ENCODE measurements around the gene CACNA1G.

Gene CACNA1G

DNA sequence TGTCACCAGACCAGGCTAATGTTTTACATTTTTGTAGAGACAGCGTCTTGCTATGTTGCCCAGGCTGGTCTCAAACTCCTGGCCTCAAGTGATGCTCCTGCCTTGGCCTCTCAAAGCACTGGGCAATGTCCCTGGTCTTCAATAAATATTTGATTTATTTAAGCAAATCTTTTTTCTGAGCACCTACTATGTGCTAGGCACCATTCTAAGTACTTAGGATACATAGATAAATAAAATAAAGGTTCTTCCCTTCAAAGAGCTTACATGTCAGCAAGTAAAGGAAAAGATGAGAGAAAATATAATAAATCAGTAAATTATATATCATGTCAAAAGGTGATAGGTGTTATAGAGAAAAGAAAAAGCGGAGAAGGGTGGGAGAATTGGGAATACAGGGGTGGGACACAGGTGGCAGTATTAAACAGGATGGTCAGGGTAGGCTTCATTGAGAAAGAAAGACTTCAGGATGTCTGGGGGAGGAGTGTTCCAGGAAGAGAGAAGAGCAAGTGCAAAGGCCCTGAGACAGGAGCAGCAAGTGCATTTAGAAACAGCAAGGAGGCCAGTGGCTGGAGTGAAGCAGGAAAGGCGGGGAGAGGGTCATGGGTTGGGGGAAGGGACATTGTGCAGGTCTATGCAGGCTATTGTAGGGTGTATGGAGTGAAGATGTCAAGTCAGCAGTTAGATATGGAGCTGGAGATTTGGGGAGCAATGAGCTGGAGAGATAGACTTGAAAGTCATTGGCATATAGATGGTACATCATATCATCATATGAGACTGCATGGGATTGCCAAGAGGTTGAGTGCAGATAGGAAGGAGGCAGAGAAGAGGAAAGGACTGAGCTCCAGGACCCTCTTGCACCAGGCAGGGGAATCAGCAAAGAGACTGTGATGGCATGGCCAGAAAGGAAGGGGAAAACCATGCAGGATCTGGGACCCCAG, 85.5 kb downstream of the CACNA1G start:
- Mint-ChIP-seq H3K9me3 (peaks cover 4% of the 10 kb centered on the region), H3K4me3 (no peak overlapping the region), H3K27me3 (ENCODE audit: low read depth) (peaks cover 10% of the 10 kb centered on the region), H3K36me3 (ENCODE audit: low read depth) (no peaks in the 10 kb centered on the region), H3K27ac (no peak overlapping the region), H3K4me1 (peaks cover 10% of the 10 kb centered on the region)
- TF ChIP-seq, protein P1, sequence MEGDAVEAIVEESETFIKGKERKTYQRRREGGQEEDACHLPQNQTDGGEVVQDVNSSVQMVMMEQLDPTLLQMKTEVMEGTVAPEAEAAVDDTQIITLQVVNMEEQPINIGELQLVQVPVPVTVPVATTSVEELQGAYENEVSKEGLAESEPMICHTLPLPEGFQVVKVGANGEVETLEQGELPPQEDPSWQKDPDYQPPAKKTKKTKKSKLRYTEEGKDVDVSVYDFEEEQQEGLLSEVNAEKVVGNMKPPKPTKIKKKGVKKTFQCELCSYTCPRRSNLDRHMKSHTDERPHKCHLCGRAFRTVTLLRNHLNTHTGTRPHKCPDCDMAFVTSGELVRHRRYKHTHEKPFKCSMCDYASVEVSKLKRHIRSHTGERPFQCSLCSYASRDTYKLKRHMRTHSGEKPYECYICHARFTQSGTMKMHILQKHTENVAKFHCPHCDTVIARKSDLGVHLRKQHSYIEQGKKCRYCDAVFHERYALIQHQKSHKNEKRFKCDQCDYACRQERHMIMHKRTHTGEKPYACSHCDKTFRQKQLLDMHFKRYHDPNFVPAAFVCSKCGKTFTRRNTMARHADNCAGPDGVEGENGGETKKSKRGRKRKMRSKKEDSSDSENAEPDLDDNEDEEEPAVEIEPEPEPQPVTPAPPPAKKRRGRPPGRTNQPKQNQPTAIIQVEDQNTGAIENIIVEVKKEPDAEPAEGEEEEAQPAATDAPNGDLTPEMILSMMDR (IDR thresholded peaks at IDR 0.05; ENCODE audit: unreplicated experiment in 3 of 3): no peak

DNA sequence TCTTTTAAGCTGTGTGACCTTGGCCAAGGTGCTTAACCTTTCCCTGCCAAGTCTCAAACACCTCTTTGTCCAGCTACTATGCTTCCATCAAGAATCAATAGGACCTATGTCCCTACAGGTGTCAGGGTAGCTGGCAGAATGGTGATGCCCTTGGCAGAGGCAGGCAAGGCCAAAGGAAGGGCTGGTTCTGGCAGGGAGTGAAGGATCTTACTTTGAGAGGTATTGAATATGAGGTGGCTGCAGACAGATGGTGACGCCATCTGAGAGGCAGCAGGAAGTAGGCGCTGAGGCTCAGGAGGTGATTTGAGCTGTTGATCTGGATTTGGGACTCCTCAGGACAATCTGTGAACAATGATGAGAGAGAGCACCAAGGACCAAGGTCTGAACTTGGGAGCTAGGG, 86.7 kb downstream of the CACNA1G start:
- no peak overlapping the region for H3K27ac Mint-ChIP-seq
- no peaks in the 10 kb centered on the region for H3K36me3 Mint-ChIP-seq (ENCODE audit: low read depth)
- TF ChIP-seq, protein P1 (IDR thresholded peaks at IDR 0.05; ENCODE audit: unreplicated experiment in 3 of 3): no peak
- H3K9me3 Mint-ChIP-seq: peaks cover 9% of the 10 kb centered on the region
- H3K27me3 Mint-ChIP-seq (ENCODE audit: low read depth): peaks cover 3% of the 10 kb centered on the region
- no peaks in the 10 kb centered on the region for H3K4me1 Mint-ChIP-seq
- no peak overlapping the region for H3K4me3 Mint-ChIP-seq

DNA sequence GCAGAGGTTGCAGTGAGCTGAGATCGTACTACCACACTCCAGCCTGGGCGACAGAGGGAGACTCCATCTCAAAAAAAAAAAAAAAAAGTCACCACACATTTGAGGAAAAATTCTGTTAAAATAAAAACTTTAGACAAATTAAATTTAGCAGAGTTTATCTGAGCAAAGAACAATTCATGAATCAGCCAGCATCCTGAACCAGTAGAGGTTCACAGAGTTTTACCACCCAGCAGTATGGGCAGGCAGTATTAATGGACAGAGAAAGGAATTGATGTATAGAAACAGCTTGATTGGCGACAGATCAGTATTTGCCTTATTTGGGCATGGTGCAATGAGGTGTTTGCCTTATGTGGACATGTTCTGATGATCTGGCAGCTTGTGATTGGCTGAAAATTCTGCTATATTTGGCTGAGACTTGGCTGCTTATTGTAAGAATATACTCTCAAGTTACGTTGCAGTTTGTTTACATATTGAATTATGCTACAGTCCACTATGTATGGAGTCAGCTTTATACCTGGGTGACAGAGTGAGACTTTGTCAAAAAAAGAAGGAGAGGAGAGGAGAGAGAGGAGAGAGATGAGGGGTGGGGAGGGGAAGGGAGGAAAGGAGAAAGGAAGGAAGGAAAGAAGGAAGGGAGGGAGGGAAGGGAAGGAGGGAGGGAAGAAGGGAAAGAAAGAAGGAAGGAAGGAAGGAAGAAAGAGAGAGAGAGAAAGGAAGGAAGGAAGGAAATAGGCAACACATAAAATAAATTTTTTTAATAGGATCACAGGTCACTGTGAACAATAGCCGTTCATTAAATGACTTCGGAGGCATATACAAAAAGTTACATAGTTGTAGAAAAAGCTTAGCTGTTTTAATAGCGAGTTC, 88.8 kb downstream of the CACNA1G start:
- Mint-ChIP-seq H3K36me3 (ENCODE audit: low read depth) (no peaks in the 10 kb centered on the region), H3K27ac (no peak overlapping the region), H3K4me1 (no peaks in the 10 kb centered on the region), H3K27me3 (ENCODE audit: low read depth) (no peaks in the 10 kb centered on the region), H3K4me3 (no peak overlapping the region), H3K9me3 (peaks cover 11% of the 10 kb centered on the region)
- TF ChIP-seq, protein P1 (IDR thresholded peaks at IDR 0.05; ENCODE audit: unreplicated experiment in 3 of 3): no peak

DNA sequence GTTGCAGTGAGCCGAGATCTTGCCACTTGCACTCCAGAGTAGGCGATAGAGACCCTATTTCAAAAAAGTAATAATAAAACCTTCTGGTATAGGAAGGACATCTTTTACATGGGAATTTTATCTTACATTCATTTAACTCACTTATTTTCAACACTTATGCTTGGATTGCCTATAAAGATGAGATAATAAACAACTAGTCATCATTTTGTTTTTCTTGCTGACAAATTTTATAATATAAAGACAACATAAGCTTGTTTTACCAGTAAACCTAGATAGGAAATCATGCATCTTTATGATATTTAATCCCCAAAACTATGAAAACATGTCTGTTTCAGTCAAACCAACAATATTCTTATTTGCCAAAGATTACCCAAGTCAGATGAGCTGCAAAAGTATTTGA, 91.1 kb downstream of the CACNA1G start:
- Mint-ChIP-seq H3K27me3 (ENCODE audit: low read depth) (no peaks in the 10 kb centered on the region), H3K4me1 (no peaks in the 10 kb centered on the region), H3K36me3 (ENCODE audit: low read depth) (no peaks in the 10 kb centered on the region), H3K4me3 (no peak overlapping the region), H3K9me3 (peaks cover 11% of the 10 kb centered on the region), H3K27ac (no peak overlapping the region)
- TF ChIP-seq, protein P1 (IDR thresholded peaks at IDR 0.05; ENCODE audit: unreplicated experiment in 3 of 3): no peak

DNA sequence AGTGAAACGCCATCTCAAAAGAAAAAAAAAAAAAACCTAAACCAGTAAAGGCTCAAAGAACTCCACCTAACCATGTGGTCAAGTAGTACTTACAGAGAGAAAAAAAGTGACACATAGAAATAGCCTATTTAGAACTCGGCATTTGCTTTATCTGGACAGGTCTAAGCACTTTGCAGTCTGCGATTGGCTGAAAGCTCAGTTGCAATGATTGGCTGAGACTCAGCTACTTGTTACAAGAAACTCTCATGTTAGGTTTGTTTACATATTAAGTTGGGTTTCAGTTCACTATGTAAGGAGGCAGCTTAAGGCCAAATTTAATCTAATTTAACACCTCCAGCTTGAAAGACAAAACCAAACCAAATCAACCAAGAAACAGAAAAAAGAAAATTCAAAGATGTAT, 93.2 kb downstream of the CACNA1G start:
- no peak overlapping the region for H3K4me3 Mint-ChIP-seq
- H3K27me3 Mint-ChIP-seq (ENCODE audit: low read depth): peaks cover 3% of the 10 kb centered on the region
- H3K36me3 Mint-ChIP-seq (ENCODE audit: low read depth): no peaks in the 10 kb centered on the region
- H3K27ac Mint-ChIP-seq: no peak overlapping the region
- peaks cover 8% of the 10 kb centered on the region for H3K9me3 Mint-ChIP-seq
- TF ChIP-seq, protein P1 (IDR thresholded peaks at IDR 0.05; ENCODE audit: unreplicated experiment in 3 of 3): no peak
- H3K4me1 Mint-ChIP-seq: no peaks in the 10 kb centered on the region

Data from nephron (organoid).